ENCODE results near the gene PLEKHB1.

PLEKHB1 gene

GRCh38 chr11:73647459-73648100, 1.2 kb downstream of the PLEKHB1 start:
- in situ Hi-C loops (cut with MboI; ENCODE audit: low sequenced_read_pairs), result no loop called here

- in situ Hi-C loops (cut with MboI; ENCODE audit: low sequenced_read_pairs), result no loop called here
Observed at GRCh38 chr11:73648121-73648520, 1.7 kb downstream of the PLEKHB1 start.

- in situ Hi-C loops (cut with MboI; ENCODE audit: low sequenced_read_pairs), result no loop called here
Observed at GRCh38 chr11:73648571-73649046, 2.2 kb downstream of the PLEKHB1 start.

GRCh38 chr11:73649206-73649605, 2.8 kb downstream of the PLEKHB1 start:
- in situ Hi-C loops (cut with MboI; ENCODE audit: low sequenced_read_pairs), result no loop called here

- in situ Hi-C loops (cut with MboI; ENCODE audit: low sequenced_read_pairs), result no loop called here
Observed at GRCh38 chr11:73650400-73650799, 4.0 kb downstream of the PLEKHB1 start.

GRCh38 chr11:73651252-73651651, 4.9 kb downstream of the PLEKHB1 start:
- in situ Hi-C loops (cut with MboI; ENCODE audit: low sequenced_read_pairs), result no loop called here

- in situ Hi-C loops (cut with MboI; ENCODE audit: low sequenced_read_pairs), result no loop called here
Observed at GRCh38 chr11:73651661-73652045, 5.3 kb downstream of the PLEKHB1 start.

GRCh38 chr11:73652046-73652730, 5.8 kb downstream of the PLEKHB1 start:
- in situ Hi-C loops (cut with MboI; ENCODE audit: low sequenced_read_pairs), result no loop called here

- in situ Hi-C loops (cut with MboI; ENCODE audit: low sequenced_read_pairs), result no loop called here
Observed at GRCh38 chr11:73652856-73653559, 6.6 kb downstream of the PLEKHB1 start.

GRCh38 chr11:73653996-73654395, 7.6 kb downstream of the PLEKHB1 start:
- in situ Hi-C loops (cut with MboI; ENCODE audit: low sequenced_read_pairs), result no loop called here

GRCh38 chr11:73654482-73655021, 8.2 kb downstream of the PLEKHB1 start:
- in situ Hi-C loops (cut with MboI; ENCODE audit: low sequenced_read_pairs), result no loop called here

- in situ Hi-C loops (cut with MboI; ENCODE audit: low sequenced_read_pairs), result no loop called here
Observed at GRCh38 chr11:73655686-73656085, 9.3 kb downstream of the PLEKHB1 start.

GRCh38 chr11:73656985-73657384, 10.6 kb downstream of the PLEKHB1 start:
- in situ Hi-C loops (cut with MboI; ENCODE audit: low sequenced_read_pairs), result no loop called here

- in situ Hi-C loops (cut with MboI; ENCODE audit: low sequenced_read_pairs), result loop anchor here (10.0 kb wide), 1 partner anchor 255 kb away; no protein-coding TSS in a partner anchor
Observed at GRCh38 chr11:73659961-73660360, 13.6 kb downstream of the PLEKHB1 start.

- in situ Hi-C loops (cut with MboI; ENCODE audit: low sequenced_read_pairs), result loop anchor here (10.0 kb wide), 1 partner anchor 256 kb away; no protein-coding TSS in a partner anchor
Observed at GRCh38 chr11:73660497-73661034, 14.2 kb downstream of the PLEKHB1 start.

- in situ Hi-C loops (cut with MboI; ENCODE audit: low sequenced_read_pairs), result loop anchor here (10.0 kb wide), 1 partner anchor 256 kb away; no protein-coding TSS in a partner anchor
Observed at GRCh38 chr11:73661035-73661628, 14.8 kb downstream of the PLEKHB1 start.

GRCh38 chr11:73662445-73663157, 16.2 kb downstream of the PLEKHB1 start:
- in situ Hi-C loops (cut with MboI; ENCODE audit: low sequenced_read_pairs), result loop anchor here (10.0 kb wide), 1 partner anchor 258 kb away; no protein-coding TSS in a partner anchor

- in situ Hi-C loops (cut with MboI; ENCODE audit: low sequenced_read_pairs), result loop anchor here (10.0 kb wide), 1 partner anchor 259 kb away; no protein-coding TSS in a partner anchor
Observed at GRCh38 chr11:73663604-73664495, 17.5 kb downstream of the PLEKHB1 start.

- in situ Hi-C loops (cut with MboI; ENCODE audit: low sequenced_read_pairs), result loop anchor here (10.0 kb wide), 1 partner anchor 260 kb away; no protein-coding TSS in a partner anchor
Observed at GRCh38 chr11:73664877-73665276, 18.5 kb downstream of the PLEKHB1 start.
